Measurements from ENCODE around the gene ENOX1.

The ENOX1 gene

DNA sequence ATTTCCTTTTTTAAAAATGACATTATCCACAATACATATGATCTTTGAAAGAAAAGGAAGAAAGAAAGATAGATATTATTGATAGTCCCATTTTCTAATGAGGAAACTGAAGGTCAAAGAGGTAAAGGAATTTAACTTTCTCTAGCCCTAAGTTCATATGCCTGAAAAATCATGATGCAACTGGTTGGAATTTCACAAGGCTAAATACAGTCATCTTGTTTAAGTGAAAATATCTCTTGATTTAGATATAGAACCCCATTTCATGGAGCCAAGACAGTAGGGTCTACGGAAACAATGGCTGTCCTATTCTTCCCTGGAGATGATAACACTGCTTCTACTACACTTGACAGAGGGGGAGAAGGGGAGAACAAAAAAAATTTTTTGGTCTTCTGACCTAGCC lies 397.2 kb downstream of the ENOX1 start (continued):
- TF ChIP-seq, protein P1, sequence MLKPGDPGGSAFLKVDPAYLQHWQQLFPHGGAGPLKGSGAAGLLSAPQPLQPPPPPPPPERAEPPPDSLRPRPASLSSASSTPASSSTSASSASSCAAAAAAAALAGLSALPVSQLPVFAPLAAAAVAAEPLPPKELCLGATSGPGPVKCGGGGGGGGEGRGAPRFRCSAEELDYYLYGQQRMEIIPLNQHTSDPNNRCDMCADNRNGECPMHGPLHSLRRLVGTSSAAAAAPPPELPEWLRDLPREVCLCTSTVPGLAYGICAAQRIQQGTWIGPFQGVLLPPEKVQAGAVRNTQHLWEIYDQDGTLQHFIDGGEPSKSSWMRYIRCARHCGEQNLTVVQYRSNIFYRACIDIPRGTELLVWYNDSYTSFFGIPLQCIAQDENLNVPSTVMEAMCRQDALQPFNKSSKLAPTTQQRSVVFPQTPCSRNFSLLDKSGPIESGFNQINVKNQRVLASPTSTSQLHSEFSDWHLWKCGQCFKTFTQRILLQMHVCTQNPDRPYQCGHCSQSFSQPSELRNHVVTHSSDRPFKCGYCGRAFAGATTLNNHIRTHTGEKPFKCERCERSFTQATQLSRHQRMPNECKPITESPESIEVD (tag by site-specific recombination; IDR thresholded peaks at IDR 0.05), result no peak
- TF ChIP-seq PRDM1 (tag by site-specific recombination; IDR thresholded peaks at IDR 0.05) (no peak), ZFP37 (tag by site-specific recombination; IDR thresholded peaks at IDR 0.05) (no peak), ZNF19 (tag by site-specific recombination; IDR thresholded peaks at IDR 0.05; ENCODE audit: low read depth) (no peak), ZBTB17 (tag by site-specific recombination; IDR thresholded peaks at IDR 0.05) (no peak)
- TF ChIP-seq, protein P2, sequence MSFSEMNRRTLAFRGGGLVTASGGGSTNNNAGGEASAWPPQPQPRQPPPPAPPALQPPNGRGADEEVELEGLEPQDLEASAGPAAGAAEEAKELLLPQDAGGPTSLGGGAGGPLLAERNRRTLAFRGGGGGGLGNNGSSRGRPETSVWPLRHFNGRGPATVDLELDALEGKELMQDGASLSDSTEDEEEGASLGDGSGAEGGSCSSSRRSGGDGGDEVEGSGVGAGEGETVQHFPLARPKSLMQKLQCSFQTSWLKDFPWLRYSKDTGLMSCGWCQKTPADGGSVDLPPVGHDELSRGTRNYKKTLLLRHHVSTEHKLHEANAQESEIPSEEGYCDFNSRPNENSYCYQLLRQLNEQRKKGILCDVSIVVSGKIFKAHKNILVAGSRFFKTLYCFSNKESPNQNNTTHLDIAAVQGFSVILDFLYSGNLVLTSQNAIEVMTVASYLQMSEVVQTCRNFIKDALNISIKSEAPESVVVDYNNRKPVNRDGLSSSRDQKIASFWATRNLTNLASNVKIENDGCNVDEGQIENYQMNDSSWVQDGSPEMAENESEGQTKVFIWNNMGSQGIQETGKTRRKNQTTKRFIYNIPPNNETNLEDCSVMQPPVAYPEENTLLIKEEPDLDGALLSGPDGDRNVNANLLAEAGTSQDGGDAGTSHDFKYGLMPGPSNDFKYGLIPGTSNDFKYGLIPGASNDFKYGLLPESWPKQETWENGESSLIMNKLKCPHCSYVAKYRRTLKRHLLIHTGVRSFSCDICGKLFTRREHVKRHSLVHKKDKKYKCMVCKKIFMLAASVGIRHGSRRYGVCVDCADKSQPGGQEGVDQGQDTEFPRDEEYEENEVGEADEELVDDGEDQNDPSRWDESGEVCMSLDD (tag by site-specific recombination; IDR thresholded peaks at IDR 0.05), result no peak

DNA sequence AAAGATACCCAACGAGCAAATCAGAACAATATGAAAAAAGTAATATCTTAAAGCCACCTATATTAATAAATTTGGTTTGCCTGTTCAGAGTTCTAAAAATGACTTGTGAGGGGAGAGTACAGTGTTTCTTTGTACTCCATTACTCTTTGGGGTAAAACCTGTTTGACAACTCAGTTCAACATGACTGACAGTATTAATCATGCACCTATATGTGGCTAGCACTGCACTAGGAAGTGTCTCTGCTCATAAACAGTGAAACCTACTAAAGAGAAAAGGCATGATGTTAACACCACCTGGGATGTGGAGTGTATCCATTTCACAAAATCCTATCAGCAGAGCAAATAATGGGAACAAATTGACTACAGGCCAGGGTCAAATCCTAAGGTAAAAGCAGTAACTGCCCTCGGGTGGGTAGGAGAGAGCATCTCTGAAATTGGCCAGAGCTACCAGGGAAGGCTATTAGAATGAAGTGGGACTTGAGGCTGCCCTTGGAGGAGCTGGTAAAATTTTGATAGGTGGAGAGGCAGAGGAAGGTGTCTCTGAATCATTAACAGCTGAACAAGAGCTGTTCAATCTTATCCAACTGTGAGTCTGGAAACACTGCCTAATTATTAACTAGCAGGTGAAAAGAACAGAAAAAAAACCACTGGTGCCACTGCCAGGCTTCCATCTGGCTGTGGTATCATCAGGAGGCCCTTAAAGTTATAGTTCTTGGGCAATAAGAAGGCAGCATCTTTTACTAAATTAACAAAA lies 398.3 kb downstream of the ENOX1 start:
- H3K9me3 ChIP-seq (ENCODE audit: control insufficient read depth, insufficient read depth, low read depth, low read length), result no peaks in the 10 kb centered on the region
- CTCF ChIA-PET, result no interaction called here
- no peak overlapping the region for H3K4me3 ChIP-seq (ENCODE audit: low read depth, low read length)
- POLR2A ChIA-PET, result no interaction called here
- no peaks in the 10 kb centered on the region for H3K36me3 ChIP-seq (ENCODE audit: control insufficient read depth in 2 of 2, insufficient read depth in 1 of 2, low read length in 2 of 2)
- no peaks in the 10 kb centered on the region for H3K4me1 ChIP-seq (ENCODE audit: control insufficient read depth, insufficient read depth, low read length)
- H3K27ac ChIP-seq (ENCODE audit: extremely low read depth, low read depth, low read length), result no peak overlapping the region
- TF ChIP-seq TRIM28 (IDR thresholded peaks at IDR 0.05; ENCODE audit: borderline replicate concordance, low read length), result no peak
- TF ChIP-seq ZNF266 (tag by site-specific recombination; IDR thresholded peaks at IDR 0.05; ENCODE audit: low read depth), result no peak
- no peak for TF ChIP-seq ZNF501 (tag by site-specific recombination; IDR thresholded peaks at IDR 0.05)
- TF ChIP-seq, protein P3, sequence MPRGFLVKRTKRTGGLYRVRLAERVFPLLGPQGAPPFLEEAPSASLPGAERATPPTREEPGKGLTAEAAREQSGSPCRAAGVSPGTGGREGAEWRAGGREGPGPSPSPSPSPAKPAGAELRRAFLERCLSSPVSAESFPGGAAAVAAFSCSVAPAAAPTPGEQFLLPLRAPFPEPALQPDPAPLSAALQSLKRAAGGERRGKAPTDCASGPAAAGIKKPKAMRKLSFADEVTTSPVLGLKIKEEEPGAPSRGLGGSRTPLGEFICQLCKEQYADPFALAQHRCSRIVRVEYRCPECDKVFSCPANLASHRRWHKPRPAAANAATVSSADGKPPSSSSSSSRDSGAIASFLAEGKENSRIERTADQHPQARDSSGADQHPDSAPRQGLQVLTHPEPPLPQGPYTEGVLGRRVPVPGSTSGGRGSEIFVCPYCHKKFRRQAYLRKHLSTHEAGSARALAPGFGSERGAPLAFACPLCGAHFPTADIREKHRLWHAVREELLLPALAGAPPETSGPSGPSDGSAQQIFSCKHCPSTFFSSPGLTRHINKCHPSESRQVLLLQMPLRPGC (tag by site-specific recombination; IDR thresholded peaks at IDR 0.05), result no peak
- no peak for TF ChIP-seq OSR2 (tag by site-specific recombination; IDR thresholded peaks at IDR 0.05)
- no peak for TF ChIP-seq ZNF350 (tag by site-specific recombination; IDR thresholded peaks at IDR 0.05)
- TF ChIP-seq BCL11A (tag by site-specific recombination; IDR thresholded peaks at IDR 0.05; ENCODE audit: low read depth), result no peak
- TF ChIP-seq ZNF629 (tag by site-specific recombination; IDR thresholded peaks at IDR 0.05), result no peak
- no peak for TF ChIP-seq MYNN (tag by site-specific recombination; IDR thresholded peaks at IDR 0.05; ENCODE audit: borderline replicate concordance)
- no peak for TF ChIP-seq ZXDB (tag by site-specific recombination; IDR thresholded peaks at IDR 0.05)
- TF ChIP-seq, protein P4, sequence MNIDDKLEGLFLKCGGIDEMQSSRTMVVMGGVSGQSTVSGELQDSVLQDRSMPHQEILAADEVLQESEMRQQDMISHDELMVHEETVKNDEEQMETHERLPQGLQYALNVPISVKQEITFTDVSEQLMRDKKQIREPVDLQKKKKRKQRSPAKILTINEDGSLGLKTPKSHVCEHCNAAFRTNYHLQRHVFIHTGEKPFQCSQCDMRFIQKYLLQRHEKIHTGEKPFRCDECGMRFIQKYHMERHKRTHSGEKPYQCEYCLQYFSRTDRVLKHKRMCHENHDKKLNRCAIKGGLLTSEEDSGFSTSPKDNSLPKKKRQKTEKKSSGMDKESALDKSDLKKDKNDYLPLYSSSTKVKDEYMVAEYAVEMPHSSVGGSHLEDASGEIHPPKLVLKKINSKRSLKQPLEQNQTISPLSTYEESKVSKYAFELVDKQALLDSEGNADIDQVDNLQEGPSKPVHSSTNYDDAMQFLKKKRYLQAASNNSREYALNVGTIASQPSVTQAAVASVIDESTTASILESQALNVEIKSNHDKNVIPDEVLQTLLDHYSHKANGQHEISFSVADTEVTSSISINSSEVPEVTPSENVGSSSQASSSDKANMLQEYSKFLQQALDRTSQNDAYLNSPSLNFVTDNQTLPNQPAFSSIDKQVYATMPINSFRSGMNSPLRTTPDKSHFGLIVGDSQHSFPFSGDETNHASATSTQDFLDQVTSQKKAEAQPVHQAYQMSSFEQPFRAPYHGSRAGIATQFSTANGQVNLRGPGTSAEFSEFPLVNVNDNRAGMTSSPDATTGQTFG (tag by site-specific recombination; IDR thresholded peaks at IDR 0.05; ENCODE audit: borderline replicate concordance), result no peak
- TF ChIP-seq ZSCAN16 (tag by site-specific recombination; IDR thresholded peaks at IDR 0.05), result no peak
- TF ChIP-seq BCL11B (tag by site-specific recombination; IDR thresholded peaks at IDR 0.05; ENCODE audit: low read depth), result no peak
- no peak for TF ChIP-seq ZNF202 (tag by site-specific recombination; IDR thresholded peaks at IDR 0.05; ENCODE audit: borderline replicate concordance)
- no peak for TF ChIP-seq ZNF121 (tag by site-specific recombination; IDR thresholded peaks at IDR 0.05)
- no peak for TF ChIP-seq PRDM1 (tag by site-specific recombination; IDR thresholded peaks at IDR 0.05)
- no peak for TF ChIP-seq KLF9 (tag by site-specific recombination; IDR thresholded peaks at IDR 0.05; ENCODE audit: low read depth)
- TF ChIP-seq ZNF324 (tag by site-specific recombination; IDR thresholded peaks at IDR 0.05), result no peak

Measured in HEK293 (cell line).